Measurements from ENCODE around the gene LSM3.

The LSM3 gene

DNA sequence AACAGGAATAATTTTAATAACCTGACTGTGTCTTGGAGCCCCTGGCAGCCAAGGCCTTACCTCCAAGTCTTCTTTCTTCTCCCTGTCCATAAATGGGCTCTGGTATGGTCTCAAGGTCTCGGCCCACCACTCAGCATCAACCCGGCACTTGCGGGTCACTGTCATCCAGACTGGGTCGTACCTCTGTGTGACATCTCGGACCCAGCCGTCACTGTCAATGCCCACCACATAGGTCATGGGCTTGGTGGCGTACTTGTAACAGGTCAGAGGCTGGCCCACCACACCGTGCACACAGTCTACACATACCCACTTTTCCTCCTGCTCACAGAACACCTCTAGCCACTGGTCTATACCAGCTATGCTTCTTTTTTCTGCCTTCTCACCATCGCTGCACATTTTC is 20.7 kb upstream of the LSM3 start:
- no peak for DNase-seq (ENCODE audit: low read depth)

DNA sequence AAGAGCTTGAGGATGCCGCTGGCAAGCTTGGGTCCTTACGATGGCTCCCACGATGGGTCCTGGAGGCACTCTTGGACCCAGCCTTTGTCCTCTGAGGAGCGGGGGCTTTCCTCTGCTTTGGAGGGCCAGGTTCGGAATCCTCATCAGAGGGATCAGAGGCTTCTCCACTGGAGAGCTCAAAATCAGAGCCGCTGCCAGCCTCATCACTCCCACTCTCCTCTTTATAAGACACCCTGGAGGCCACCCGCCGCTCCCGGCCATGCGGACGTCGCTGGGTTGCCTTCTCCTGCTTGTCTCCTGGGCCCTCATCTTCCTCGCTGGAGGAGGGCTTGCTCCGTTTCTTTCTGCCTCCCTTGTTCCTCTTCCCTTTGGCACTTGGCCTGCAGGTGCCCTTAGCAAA is 20.2 kb upstream of the LSM3 start:
- DNase-seq (ENCODE audit: low read depth), result no peak

DNA sequence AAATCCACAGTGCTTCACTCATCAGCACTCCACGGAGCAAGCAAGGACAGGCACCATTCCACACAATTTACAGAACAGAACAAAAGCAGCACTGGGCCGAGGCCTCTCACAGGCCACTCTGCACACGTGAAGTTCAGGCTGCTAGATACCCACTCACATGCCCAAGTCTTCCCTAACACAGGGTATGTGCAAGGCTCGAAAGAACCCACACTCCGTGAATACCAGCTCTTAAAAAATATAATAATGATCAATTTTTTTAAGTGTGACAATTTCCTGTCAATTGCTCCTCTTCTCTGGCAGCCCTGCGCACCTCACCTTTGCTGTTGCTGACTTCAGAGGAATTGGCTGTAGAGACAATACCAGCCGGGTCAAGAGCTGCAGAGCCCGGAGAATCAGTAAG is 19.2 kb upstream of the LSM3 start:
- DNase-seq (ENCODE audit: low read depth), result no peak

DNA sequence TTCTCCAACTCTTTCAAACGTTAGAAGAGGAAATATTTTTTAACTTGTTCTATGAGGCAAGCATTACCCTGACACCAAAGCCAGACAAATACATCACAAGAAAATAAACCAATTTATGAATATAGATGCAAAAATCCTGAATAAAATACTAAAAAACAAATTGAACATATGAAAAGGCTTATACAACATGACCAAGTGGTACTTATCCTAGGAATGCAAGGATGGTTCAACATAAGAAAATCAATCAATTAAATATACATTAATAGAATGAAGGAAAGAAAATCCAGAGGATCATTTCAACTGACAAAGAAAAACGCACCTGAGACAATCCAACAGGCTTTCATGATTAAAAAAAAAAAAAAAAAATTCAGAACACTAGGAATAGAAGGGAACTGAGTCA is 17.3 kb upstream of the LSM3 start:
- no peak for DNase-seq (ENCODE audit: low read depth)

DNA sequence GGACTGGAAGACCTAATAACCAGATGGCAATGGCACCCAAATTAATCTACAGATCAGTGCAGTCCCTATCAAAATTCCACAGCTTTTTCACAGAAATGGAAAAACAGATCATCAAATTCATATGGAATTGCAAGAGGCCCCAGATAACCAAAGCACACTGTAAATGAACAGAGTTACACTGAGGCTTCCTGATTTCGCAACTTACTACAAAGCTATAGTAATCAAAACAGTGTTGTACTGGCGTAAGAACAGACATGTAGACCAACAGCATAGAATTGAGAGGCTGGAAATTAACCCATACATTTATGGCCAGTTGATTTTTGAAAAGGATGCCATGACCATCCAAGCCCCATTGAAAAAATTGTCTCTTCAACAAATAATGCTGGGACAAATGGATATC is 16.4 kb upstream of the LSM3 start:
- no peak for DNase-seq (ENCODE audit: low read depth)

DNA sequence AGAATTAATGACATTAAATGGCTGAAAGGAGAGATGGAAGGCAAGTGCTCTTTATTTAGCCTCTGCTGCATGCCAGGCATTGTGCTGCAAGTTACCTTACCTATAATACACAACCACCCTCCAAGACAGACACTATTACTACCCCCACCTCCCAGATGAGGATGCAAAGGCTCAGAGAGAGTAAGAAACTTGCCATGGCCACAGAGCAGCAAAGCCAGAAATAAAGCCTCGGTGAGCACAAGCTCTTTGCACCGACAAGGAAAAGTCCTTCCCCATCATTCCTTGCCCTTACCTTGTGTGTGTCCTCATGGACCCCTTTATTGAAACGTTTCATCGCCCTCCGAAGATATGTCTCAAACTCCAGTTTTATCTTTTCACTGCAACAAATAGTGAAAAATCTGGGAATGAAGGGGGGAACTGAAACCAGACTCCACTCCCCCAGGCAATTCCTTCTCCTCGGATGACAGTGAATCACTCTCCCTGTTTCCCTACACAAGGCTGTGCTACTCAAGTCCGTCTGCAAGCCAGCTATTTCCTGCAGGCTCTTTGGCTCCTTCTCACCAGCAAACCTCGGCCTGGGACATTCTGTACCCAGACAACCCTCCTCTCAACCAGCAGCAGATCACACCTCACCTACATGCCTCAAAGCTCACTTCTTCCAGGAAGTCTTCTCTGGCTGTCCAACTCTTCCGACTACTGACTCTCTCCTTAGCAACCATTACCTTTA is 11.6 kb upstream of the LSM3 start:
- no peak for DNase-seq (ENCODE audit: low read depth)

DNA sequence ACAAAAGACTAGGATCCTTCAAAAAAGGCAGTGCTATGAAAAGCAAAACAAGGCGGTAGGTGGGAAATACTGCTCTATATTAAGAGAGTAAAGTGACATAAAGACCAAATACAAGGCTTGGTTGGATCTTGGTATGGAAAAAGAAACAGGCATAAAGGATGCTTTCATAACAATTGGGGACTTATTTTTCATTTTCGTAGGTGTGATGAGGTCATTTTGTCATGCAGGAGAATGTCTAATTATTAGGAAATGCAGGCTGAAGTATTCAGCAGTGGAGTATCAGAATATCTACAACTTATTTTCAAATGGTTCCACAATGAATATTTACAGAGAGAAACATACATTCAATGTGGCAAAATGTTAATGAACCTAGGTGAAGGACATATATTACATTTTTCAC is 9.2 kb upstream of the LSM3 start:
- DNase-seq (ENCODE audit: low read depth), result no peak

DNA sequence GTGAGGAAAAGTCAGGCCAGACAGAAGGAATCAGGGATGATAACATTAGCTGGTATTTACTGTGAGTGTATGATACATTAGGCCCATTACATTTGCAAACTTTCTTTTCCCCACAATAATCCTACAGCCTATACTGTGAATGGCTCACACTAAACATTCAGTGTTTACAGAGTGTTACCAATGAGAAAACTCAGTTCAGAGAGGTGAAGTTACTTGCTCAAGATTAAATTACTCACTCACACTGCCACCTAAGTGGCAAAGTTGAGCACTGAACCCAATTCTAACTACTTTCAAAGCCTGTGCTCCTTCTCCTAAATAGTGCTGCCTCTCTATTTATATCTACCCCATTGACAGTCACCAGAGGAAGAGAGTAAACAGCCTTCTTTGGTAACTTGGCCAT is 8.7 kb upstream of the LSM3 start:
- DNase-seq (ENCODE audit: low read depth), result no peak

DNA sequence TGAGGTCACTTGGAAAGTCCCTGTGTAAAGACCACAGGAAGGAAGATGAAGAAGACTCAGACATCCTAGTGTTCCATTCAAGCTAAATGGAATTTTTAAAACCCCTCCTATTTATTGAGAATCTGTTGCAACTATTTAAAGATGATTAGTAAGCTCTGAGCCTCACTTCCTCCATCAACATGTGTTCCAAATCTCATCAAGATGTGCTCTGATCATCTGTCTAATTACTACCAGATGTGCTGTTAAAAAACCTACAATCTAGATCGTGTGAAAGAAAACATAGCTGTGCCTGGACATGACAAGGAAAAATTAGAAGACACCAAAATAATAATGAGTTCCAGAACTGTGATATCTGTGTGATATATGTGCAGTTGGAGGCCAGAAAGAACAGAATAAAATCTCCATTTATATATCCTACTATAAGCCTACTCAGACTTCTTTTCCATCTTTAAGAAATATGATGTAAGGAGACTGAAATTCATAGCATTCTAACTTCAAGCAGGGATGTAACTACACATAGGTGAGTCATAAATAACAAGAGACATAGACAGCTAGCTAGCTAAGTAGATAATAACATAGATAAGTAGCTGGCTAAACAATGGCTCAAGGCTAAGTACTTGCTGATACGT is 8.0 kb upstream of the LSM3 start:
- no peak for DNase-seq (ENCODE audit: low read depth)

DNA sequence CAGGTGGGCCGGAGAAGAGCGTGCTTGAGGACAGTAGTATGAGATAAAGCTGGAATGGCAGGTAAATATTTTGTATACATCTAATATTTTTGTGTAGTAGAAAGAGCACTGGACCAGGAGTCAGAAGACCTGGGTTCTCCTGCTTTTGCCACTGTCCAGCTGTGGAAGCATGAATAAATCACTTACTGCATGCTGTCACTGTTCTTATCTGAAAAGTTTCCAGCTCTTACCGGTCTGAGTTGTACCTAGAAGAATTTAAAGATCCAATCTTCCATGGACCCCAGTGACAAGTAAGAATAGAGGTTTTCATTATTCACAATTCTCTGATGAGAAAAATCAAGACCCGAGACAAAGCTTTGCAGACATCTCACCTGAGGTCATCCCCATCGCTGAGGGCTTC is 6.1 kb upstream of the LSM3 start:
- DNase-seq (ENCODE audit: low read depth), result no peak

DNA sequence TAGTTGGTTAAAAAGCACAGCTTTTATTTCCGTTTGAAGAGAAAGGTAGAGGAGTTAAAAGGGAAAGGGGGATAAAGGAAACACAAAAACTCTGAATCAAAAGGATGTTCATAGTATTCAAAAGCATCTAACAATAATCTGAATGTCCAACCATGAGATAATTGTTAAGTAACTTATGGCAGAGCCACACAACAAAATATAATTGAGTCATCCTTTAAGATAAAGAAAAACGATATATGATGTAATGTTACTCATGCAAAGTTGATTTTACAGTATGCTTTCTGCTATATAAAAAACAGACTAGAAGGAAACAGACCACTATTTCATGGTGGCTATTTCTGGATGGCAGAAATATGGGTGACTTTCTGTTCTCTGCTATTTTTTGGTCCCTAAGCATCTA is 4.1 kb upstream of the LSM3 start:
- DNase-seq (ENCODE audit: low read depth), result no peak

DNA sequence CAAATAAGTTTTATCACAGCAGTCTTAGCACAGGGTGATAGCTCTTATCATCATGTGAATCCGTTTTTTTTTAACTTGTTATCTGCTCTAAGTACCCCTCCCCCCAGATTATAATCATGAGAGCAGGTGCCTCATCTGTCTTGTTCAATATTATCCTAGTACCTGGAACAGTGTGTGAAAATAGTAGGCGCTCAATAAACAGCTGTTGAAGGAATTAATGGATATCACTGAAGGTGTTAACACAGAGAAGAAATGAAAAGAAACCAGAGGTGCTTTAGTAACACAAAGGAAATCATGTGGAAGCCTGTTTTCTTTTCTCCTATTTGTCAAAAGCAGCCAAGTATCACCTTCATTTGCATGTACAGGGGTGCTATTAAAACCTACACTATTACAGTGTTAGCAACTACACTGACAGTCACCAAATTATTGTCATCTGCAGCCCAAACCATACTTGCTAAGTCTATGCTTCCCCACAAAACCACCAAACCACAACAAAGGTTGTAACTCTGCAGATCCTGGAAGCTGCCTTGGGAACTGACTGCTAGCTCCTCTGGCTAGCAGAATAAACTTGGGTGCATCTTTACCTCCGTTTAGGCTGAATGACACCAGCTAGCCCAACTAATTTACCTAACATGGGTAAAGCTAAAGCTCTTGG is 3.1 kb upstream of the LSM3 start:
- DNase-seq (ENCODE audit: low read depth), result peak; percentile 39

DNA sequence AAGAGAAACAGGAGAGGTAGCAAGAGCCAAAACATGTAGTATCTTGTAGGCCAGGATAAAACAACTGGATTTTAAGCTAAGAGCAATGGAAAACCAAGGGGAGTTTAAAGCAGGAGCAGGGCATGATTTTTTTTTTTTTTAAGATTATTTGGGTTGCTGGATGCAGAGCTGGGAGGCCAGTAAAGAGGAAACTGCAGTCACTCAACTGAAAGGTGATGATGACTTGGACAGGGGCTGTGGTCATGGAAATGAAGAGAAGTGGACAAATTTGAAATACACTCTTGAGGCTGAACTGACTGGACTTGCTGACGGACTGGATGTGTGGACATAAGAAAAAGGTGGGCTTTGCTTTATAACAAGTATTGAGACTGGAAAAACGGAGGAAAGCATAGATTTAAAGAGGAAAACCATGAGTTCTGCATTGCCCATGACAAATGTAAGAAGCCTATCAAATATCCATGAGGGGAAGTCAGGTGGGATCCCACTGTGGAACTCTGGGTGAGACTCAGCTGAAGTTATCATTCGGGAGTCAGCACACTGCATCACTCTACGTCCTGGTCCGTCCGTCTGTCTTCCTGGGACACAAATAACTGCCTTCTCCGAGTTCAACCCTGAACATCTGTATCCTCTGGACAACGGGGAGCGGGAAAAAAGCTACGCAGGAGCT is 904 bp upstream of the LSM3 start:
- no peak for DNase-seq (ENCODE audit: low read depth)

DNA sequence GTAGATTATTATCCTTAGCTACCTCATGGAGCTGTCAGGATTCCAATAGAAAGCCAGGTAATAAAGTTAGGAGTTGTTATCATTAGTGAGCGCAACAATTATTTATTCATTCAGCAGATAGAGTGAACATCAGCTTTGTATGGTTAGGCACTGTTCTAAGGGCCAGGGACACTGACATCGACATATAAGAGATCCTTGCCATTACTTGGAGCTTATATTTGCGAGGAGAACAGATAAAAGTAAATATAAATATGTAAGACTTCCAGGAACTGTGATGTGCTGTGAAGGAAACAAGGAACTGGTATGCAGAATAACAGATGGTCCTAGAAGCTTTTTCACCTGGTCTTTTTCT is 473 bp downstream of the LSM3 start:
- no peak for DNase-seq (ENCODE audit: low read depth)

DNA sequence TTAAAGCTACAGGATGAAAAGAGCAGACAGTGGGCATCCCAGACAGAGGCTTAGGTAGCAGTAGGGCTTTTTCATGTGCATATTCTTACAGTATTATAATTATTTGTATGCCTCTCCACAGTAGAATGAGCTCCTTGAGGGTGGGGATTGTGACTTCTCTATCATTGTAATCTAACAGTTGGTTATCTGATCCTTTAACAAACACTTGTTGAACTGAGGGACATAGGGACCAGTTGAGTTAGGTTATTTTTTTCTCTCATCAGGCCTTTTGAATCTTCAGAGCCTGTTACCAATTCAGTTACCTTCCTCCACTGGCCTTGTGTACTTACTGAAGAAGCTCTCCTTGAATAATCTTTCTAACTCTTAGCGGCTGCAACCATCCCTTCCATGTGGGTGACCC is 1.2 kb downstream of the LSM3 start:
- DNase-seq (ENCODE audit: low read depth), result no peak

DNA sequence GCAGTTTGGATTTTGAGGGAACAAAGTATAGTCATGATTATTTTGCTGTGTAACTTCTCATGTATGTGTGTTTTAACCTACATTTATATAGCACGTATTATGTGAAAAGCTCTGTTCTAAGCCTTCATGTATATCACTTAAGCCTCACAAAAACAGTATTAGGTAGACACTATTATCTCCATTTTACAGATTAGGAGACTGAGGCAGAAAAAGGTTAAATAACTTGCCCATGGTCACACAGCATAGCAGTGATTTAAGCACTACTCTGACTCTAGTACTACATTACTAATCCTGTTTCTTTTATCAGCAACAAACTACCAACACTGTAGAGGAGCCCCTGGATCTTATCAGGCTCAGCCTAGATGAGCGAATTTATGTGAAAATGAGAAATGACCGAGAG is 2.6 kb downstream of the LSM3 start:
- no peak for DNase-seq (ENCODE audit: low read depth)

DNA sequence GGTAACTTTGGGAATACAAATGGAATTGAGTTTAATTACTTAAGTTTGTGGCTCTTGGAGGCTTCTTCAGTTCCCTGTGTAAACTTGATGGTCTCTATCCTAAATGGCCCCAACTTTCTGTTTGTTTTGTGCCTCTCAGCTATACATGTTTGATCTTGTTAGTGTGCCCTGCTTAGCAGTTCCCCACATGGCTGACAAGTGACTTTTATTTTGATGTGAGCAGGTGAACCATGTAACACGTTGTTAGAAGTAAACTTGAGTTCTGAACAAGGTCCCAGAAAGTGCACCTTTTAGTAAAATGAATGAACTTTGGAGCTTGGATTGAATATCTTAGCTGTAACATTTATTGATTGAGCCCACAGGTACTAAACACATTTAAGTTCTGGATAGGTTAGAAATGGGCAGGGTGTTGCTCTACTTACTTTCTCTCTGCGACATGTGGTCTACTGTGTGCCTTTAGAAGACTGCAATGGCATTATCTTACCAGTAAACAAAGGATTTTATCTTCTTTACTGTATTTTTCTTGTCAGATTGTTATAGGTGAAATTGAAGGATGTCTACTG is 4.5 kb downstream of the LSM3 start:
- DNase-seq (ENCODE audit: low read depth), result no peak

DNA sequence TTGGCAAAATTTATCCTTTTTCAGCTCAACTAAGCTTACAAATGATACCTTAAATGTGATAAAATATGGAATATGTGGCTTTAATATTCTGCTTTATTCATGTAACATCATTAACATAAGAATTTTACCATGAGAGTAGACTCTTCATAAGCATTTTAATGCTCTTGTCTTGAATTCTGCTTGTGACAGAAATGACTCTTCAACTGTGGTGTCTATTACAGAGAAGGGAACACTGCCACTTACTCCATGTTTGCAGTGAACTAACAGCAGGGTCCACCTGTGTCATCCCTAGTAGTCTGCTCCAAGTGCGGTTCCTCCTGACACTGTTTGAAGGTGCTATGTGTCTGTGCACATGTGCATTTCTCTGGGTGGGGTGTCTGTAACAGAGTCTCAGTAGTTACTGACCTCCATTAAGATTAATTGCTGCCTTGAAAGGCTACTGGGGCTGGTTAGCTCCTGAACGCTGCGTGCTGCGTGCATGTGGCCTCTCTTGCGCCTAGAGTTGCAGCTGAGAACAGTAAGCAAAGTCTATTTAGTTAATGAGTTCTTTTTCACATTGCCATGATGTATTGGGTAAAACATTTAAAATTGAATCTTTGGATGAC is 8.3 kb downstream of the LSM3 start:
- no peak for DNase-seq (ENCODE audit: low read depth)

DNA sequence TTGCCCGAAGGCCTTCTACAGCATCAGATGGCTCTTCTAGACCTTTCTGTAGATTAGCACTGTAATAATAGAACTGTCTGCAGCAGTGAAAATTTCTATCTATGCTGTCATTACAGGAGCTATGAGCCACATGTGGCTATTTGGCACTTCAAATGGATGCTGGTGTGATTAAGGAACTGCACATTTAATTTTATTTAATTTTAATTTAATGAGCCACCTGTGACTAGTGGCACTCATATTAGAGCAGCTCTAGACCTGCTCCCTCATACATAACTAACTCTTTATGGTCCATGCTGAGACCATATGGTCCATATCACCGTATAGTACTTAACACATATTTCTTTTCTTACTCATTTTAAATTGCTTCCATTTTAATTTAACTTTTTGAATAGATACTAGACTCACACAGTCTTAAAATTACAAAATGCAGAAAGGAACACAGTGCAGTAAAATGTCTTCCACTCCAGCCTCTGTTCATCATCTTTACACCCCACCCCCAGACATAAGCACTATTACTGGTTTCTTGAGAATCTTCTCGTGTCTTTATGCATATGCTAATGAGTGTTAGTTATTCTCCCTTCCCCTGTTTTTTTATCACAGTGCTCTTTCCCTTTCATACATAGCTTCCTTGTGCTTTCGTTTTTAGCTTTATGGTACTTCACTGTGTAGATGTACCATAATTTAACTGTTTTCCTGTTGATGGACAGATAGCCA is 9.6 kb downstream of the LSM3 start:
- no peak for DNase-seq (ENCODE audit: low read depth)

DNA sequence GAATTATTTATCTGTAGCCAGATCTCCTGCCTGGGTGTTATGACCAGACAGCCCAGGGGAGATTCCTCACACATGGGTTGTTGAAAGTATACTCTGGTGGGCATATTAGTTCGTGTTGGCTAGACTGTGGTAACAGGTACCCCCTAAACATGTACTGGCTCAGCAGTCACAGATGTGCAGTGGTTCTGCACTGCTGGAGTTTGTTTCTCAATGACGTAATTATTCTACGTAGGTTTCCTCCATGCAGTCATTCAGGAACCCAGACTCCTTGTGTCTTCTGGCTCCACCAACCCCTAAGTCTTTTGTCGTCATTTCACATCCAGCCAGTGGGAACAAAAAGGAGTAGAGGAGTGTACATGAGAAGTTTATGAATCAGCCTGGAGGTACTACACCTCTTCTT is 16.2 kb downstream of the LSM3 start:
- DNase-seq (ENCODE audit: low read depth), result no peak

DNA sequence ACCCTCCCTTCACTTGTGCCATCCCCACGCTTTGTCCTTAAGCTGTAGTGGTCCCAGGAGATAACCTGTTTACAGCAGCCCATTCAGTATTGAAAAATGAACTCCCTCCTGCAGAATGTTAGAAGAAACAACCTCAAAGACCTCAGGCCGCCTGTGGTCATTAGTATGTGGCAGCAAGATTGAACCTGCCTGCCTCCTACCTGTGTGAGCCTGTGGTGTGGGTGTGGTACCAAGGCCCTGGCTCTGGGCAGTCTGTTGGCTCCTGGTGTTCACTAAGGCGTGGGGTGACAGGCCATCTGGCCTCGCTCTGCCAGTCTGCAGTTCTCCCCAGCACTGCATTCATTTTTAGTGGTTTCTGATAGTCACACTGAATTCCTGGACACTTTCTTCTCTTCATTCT is 21.0 kb downstream of the LSM3 start:
- DNase-seq (ENCODE audit: low read depth), result no peak

DNA sequence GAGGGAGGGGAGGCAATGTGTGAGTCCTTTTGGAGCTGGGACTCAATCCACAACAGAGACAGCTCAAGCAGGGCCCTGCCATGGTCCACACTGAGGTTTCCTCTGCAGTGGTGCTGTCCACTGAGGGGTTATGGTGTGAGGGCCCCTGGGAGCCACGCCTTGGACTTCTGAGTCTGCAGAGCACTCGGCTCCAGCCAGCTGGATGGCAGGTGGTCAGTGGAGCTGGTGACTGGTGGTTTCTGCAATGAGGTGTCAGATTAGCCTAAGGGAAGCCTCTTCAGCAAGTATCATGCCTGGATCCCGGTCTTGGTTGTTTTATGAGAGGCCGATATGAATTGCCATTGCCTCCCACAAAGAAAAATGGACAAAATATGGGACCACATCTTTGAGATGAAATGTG is 21.7 kb downstream of the LSM3 start:
- DNase-seq (ENCODE audit: low read depth), result no peak
